ENCODE data around the gene CMTM7. TPM values are rescaled to one million over a fixed set of nuclear protein-coding genes. Genes with fewer than 3 reads are reported as not detected.

CMTM7 gene
- total RNA-seq, 1 donor from 2014 or later, result 95.5 TPM

DNA sequence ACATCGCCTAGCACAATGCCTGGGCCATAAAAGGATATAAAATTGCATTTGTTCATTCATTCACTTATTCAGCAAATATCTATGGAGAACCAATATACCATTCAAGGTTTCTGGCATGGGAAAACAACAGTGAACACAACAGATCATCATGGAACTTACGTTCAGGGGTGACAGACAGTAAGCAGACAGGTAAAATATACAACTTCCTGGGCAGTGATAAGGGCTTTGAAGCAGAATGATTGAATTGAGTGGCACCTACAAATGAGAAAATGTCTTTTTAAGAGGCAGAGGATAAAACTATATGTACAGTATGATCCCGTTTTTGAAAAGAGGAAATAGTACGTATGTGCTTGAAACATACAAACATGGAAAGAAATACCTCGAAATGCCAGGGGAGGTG, 39.2 kb downstream of the CMTM7 start:
- no peak overlapping the region for H3K4me3 Mint-ChIP-seq (ENCODE audit: unreplicated experiment)
- peaks cover 30% of the 10 kb centered on the region for H3K4me1 Mint-ChIP-seq (ENCODE audit: low read depth, unreplicated experiment)
- no peaks in the 10 kb centered on the region for H3K9me3 Mint-ChIP-seq (ENCODE audit: unreplicated experiment)
- TF ChIP-seq, protein P1, sequence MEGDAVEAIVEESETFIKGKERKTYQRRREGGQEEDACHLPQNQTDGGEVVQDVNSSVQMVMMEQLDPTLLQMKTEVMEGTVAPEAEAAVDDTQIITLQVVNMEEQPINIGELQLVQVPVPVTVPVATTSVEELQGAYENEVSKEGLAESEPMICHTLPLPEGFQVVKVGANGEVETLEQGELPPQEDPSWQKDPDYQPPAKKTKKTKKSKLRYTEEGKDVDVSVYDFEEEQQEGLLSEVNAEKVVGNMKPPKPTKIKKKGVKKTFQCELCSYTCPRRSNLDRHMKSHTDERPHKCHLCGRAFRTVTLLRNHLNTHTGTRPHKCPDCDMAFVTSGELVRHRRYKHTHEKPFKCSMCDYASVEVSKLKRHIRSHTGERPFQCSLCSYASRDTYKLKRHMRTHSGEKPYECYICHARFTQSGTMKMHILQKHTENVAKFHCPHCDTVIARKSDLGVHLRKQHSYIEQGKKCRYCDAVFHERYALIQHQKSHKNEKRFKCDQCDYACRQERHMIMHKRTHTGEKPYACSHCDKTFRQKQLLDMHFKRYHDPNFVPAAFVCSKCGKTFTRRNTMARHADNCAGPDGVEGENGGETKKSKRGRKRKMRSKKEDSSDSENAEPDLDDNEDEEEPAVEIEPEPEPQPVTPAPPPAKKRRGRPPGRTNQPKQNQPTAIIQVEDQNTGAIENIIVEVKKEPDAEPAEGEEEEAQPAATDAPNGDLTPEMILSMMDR (IDR thresholded peaks at IDR 0.05; ENCODE audit: partially characterized antibody, unreplicated experiment), result no peak
- no peaks in the 10 kb centered on the region for H3K27me3 Mint-ChIP-seq (ENCODE audit: unreplicated experiment)
- DNase-seq, result no peak
- no peaks in the 10 kb centered on the region for H3K36me3 Mint-ChIP-seq (ENCODE audit: unreplicated experiment)
- no peak overlapping the region for H3K27ac Mint-ChIP-seq (ENCODE audit: unreplicated experiment)

DNA sequence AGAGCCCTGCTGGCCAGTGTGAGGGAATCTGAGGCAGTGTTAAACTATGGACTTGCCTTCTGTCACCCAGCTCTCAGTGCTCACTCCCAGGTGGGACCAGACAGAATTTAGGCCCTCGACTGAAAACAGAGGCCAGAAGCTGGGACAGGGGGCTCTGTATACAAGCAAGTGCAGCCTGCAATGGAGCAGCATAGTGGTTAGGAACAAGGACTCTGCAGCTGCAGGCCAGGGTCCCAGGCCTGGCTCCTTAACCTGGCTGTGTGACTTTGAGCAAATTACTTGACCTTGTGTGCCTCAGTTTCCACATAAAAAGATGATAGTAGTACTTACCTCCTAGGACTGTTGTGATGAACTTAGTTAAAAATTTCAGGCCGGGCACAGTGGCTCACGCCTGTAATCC, 39.8 kb downstream of the CMTM7 start:
- no peaks in the 10 kb centered on the region for H3K36me3 Mint-ChIP-seq (ENCODE audit: unreplicated experiment)
- H3K4me1 Mint-ChIP-seq (ENCODE audit: low read depth, unreplicated experiment), result peaks cover 35% of the 10 kb centered on the region
- H3K27me3 Mint-ChIP-seq (ENCODE audit: unreplicated experiment), result no peaks in the 10 kb centered on the region
- H3K9me3 Mint-ChIP-seq (ENCODE audit: unreplicated experiment), result no peaks in the 10 kb centered on the region
- TF ChIP-seq, protein P1 (IDR thresholded peaks at IDR 0.05; ENCODE audit: partially characterized antibody, unreplicated experiment), result no peak
- H3K27ac Mint-ChIP-seq (ENCODE audit: unreplicated experiment), result no peak overlapping the region
- DNase-seq, result no peak
- H3K4me3 Mint-ChIP-seq (ENCODE audit: unreplicated experiment), result no peak overlapping the region

DNA sequence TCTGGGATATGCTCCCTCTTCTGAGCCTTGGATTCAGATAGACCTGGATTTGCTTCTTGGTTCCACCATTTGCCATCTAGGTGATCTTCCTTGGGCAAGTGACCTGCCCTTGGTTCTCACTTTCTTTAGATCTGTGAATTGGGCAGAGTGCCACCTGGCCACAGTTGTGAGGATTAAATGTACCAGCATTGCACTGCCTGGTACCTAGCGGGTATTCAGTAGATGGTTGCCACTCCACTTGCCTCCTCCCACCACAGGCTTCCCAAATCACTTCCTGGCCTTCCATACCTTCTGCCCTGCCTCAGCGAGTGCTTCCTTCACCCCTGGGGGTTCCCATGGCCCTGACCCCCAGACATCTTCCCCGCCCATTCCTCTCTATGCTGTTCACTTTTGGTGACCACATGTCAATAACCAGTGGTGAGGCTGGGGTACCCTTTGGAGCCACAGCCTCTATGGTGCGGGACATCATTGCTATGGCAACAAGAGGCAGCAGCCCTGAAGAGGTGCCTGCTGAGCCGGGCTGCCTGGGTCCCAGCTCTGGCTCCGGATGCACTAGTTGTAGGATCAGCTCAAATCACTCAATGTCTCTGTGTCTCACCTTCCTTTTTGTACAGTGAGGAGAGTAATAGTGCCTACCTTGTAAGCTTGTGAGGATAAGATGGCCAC, 40.5 kb downstream of the CMTM7 start:
- Mint-ChIP-seq H3K4me3 (ENCODE audit: unreplicated experiment) (no peak overlapping the region), H3K27ac (ENCODE audit: unreplicated experiment) (peak overlapping the region; percentile 68), H3K9me3 (ENCODE audit: unreplicated experiment) (no peaks in the 10 kb centered on the region), H3K4me1 (ENCODE audit: low read depth, unreplicated experiment) (peaks cover 35% of the 10 kb centered on the region), H3K36me3 (ENCODE audit: unreplicated experiment) (no peaks in the 10 kb centered on the region), H3K27me3 (ENCODE audit: unreplicated experiment) (no peaks in the 10 kb centered on the region)
- no peak for DNase-seq
- TF ChIP-seq, protein P1 (IDR thresholded peaks at IDR 0.05; ENCODE audit: partially characterized antibody, unreplicated experiment), result no peak

DNA sequence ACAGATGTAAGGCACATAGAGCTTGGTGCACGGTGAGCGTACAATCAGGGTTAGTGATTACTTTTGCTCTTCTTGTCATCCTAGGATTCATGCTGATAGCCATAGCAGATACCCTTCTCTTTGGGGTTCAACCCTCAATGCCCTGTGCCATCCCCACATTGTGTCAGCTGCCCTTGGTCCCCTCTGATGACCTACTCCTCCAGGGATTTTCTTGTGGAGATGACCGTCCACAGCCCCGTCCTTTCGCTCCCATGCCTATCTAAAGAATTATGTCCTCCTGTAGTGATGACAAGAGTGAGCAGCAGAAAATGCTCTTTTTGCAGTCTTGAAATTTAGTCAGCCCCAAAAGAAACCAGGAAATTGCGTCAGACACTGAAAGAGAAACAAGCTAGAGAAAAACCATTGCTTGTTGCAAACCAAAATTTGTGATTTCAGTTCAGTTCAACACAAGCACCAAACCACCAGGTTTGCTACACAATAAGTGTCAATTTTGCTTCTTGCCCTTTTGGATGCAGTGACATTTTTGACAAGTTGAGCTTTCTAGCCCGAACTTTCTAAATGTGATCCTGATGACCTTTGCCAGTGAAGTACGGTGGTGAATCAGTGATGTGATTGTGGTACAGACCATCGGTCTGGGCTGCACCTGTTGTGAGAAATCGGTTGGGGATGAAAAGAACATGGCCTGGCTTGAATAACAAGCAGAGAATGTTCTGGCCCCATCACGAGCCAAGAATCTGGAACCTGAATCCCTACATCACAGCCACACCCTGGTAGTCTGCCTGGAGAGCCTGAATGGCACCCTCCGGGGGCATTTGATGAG, 41.3 kb downstream of the CMTM7 start:
- no peak overlapping the region for H3K4me3 Mint-ChIP-seq (ENCODE audit: unreplicated experiment)
- no peaks in the 10 kb centered on the region for H3K27me3 Mint-ChIP-seq (ENCODE audit: unreplicated experiment)
- no peak overlapping the region for H3K27ac Mint-ChIP-seq (ENCODE audit: unreplicated experiment)
- peaks cover 30% of the 10 kb centered on the region for H3K4me1 Mint-ChIP-seq (ENCODE audit: low read depth, unreplicated experiment)
- TF ChIP-seq, protein P1 (IDR thresholded peaks at IDR 0.05; ENCODE audit: partially characterized antibody, unreplicated experiment), result no peak
- H3K36me3 Mint-ChIP-seq (ENCODE audit: unreplicated experiment), result no peaks in the 10 kb centered on the region
- DNase-seq, result no peak
- H3K9me3 Mint-ChIP-seq (ENCODE audit: unreplicated experiment), result no peaks in the 10 kb centered on the region

DNA sequence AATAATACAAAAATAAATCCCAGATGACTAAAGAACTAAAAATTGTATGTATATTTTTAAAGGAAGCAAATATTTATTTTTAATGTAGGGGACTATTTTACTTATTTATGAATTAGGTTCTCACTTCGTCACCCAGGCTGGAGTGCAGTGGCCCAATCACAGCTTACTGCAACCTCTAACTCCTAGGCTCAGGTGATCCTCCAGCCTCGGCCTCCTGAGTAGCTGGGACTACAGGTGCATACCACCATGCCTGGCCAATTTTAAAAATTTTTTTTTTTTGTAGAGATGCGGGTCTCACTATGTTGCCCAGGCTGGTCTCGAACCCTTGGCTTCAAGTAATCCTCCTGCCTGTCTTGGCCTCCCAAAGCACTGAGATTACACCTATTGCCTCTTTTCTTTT, 42.6 kb downstream of the CMTM7 start:
- Mint-ChIP-seq H3K9me3 (ENCODE audit: unreplicated experiment) (no peaks in the 10 kb centered on the region), H3K4me1 (ENCODE audit: low read depth, unreplicated experiment) (peaks cover 29% of the 10 kb centered on the region), H3K36me3 (ENCODE audit: unreplicated experiment) (no peaks in the 10 kb centered on the region), H3K27me3 (ENCODE audit: unreplicated experiment) (no peaks in the 10 kb centered on the region), H3K4me3 (ENCODE audit: unreplicated experiment) (no peak overlapping the region), H3K27ac (ENCODE audit: unreplicated experiment) (no peak overlapping the region)
- DNase-seq, result no peak
- TF ChIP-seq, protein P1 (IDR thresholded peaks at IDR 0.05; ENCODE audit: partially characterized antibody, unreplicated experiment), result no peak
